HG03432 (cell line): ENCODE measurements around the gene TTC23L.

Experiments used
- ATAC-seq: cut with Tn5 transposase; IDR thresholded peaks from one replicate; pipeline ENCODE4 v1.9.1; 2021; ENCODE audit warnings: mild to moderate bottlenecking, moderate library complexity; ENCODE audit not compliant: unreplicated experiment

The TTC23L gene

GRCh38 chr5:34832568-34832967 lies 6.4 kb upstream of the TTC23L start:
- ATAC-seq = no peak

GRCh38 chr5:34833090-34833489 lies 5.9 kb upstream of the TTC23L start:
- ATAC-seq = no peak

- no peak for ATAC-seq
Observed at GRCh38 chr5:34833976-34834793, 4.8 kb upstream of the TTC23L start.

GRCh38 chr5:34834794-34835089 lies 4.2 kb upstream of the TTC23L start:
- ATAC-seq = no peak

GRCh38 chr5:34835664-34836063 lies 3.3 kb upstream of the TTC23L start:
- ATAC-seq = no peak

GRCh38 chr5:34841816-34842215 lies 2.9 kb downstream of the TTC23L start:
- no peak for ATAC-seq

- ATAC-seq = no peak
Observed at GRCh38 chr5:34842554-34842953, 3.6 kb downstream of the TTC23L start.

- ATAC-seq = no peak
Observed at GRCh38 chr5:34843497-34843896, 4.5 kb downstream of the TTC23L start.

- no peak for ATAC-seq
Observed at GRCh38 chr5:34844106-34844505, 5.1 kb downstream of the TTC23L start.

- no peak for ATAC-seq
Observed at GRCh38 chr5:34844999-34845398, 6.0 kb downstream of the TTC23L start.

- ATAC-seq = no peak
Observed at GRCh38 chr5:34847056-34847455, 8.1 kb downstream of the TTC23L start.

GRCh38 chr5:34847552-34847951 lies 8.6 kb downstream of the TTC23L start:
- no peak for ATAC-seq

- ATAC-seq = no peak
Observed at GRCh38 chr5:34848230-34848629, 9.3 kb downstream of the TTC23L start.

- no peak for ATAC-seq
Observed at GRCh38 chr5:34849253-34849652, 10.3 kb downstream of the TTC23L start.

GRCh38 chr5:34854459-34855174 lies 15.7 kb downstream of the TTC23L start:
- peak; percentile 99 for ATAC-seq

GRCh38 chr5:34857161-34857560 lies 18.2 kb downstream of the TTC23L start:
- ATAC-seq = no peak

GRCh38 chr5:34857894-34858293 lies 18.9 kb downstream of the TTC23L start:
- no peak for ATAC-seq

- no peak for ATAC-seq
Observed at GRCh38 chr5:34858790-34859189, 19.8 kb downstream of the TTC23L start.

GRCh38 chr5:34859253-34859652 lies 20.3 kb downstream of the TTC23L start:
- no peak for ATAC-seq

- ATAC-seq = no peak
Observed at GRCh38 chr5:34863946-34864345, 25.0 kb downstream of the TTC23L start.

GRCh38 chr5:34865091-34865490 lies 26.1 kb downstream of the TTC23L start:
- no peak for ATAC-seq

- ATAC-seq = no peak
Observed at GRCh38 chr5:34866989-34867471, 28.1 kb downstream of the TTC23L start.
